GM19240 (cell line): ENCODE data around the gene WWOX.
"Not testable (repeated sequence)": the region's sequence is repeated elsewhere in the genome, so short reads cannot be mapped to it uniquely, and the experiment has no call there.

Experiments used
- DNase-seq: peaks from one replicate; pipeline ENCODE4 v3.0.0; 2011; ENCODE audit warnings: low spot score; ENCODE audit not compliant: insufficient read length

Gene WWOX

DNA sequence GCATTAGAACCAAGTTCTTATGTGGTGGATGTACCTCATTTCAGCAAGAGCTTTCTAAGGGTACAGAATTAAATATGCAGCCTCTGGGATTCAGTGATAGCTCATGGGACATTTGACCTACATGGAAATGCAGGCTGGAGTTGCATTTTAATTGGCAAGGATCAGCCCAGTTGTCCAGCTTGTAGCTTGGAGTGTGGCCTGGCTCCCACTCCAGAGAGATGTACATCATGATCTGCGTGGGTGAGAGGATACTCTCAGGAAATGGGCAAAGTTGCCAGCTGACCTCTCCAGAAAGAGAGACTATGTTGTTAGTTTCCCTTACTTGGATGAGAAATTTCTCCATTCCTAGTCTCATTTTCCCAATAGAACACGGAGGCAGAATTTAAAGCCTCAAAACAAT is 945.7 kb downstream of the WWOX start:
- DNase-seq, result no peak

DNA sequence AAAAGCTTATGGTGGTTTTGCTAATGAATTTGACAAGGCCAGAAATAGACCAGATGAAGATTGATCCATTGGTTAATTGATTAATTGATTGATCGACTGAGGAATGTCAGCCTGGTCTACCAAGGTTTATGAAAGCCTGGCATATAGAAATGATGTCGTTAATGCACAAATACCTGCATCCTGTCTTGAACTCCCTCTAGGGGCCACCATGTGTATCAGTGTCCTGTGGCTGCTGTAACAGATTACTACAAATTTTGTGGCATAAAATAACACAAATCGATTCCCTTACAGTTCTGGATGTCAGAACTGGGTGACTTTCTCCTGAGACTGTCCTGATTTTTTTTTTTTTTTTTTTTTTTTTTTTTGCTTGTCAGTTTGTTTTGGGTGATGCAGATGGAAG is 947.9 kb downstream of the WWOX start:
- peak; percentile 8 for DNase-seq

- DNase-seq, result no peak
These were observed 949.6 kb downstream of the WWOX start for GRCh38 chr16:79049040-79049439.

GRCh38 chr16:79050063-79050462 is 950.6 kb downstream of the WWOX start:
- DNase-seq, result no peak

DNA sequence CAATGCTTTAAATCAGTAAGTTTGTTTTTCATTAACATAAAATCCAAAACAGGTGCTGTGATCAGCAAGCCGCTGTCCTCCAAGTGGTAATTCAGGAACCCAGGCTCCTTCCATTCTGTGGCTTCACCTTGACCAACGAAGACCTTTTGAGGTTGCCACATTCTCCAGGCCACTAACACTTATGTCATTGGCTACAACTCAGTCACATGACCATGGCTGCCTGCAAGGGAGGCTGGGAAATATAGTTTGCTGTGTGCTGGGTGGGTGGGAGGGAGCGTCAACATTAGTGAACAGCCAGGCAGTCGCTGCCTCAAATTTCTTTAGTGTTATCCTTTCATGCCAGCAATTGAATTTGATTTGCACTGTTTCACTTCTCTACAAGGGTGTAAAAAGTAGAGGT is 951.9 kb downstream of the WWOX start:
- no peak for DNase-seq

DNA sequence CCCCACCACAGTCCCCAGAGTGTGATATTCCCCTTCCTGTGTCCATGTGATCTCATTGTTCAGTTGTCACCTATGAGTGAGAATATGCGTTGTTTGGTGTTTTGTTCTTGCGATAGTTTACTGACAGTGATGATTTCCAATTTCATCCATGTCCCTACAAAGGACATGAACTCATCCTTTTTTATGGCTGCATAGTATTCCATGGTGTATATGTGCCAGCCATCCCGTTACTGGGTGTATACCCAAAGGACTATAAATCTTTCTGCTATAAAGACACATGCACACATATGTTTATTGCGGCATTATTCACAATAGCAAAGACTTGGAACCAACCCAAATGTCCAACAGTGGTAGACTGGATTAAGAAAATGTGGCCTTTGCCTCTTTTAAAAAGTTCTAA is 952.7 kb downstream of the WWOX start:
- not testable (repeated sequence) for DNase-seq

DNA sequence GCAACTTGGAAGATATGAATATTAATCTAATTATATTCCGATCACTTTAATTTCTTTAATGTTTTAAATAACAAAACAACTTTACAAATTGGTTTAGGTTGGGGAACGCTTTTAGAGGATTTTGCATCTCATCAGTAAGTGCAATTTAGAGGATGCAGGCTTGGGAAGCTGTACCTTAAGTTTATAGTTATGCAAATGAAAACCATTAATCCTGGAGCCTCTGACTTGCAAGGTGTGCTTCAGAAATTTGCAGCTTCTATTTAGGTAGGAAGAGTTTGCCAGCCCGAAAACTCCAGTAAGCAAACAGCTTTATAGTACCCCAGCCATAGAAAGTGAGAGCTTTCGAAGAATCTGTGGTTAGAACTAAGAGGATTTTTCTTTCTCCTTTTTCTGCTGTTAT is 954.1 kb downstream of the WWOX start:
- DNase-seq, result no peak

- DNase-seq, result no peak
These were observed 954.9 kb downstream of the WWOX start for GRCh38 chr16:79054211-79054984.

DNA sequence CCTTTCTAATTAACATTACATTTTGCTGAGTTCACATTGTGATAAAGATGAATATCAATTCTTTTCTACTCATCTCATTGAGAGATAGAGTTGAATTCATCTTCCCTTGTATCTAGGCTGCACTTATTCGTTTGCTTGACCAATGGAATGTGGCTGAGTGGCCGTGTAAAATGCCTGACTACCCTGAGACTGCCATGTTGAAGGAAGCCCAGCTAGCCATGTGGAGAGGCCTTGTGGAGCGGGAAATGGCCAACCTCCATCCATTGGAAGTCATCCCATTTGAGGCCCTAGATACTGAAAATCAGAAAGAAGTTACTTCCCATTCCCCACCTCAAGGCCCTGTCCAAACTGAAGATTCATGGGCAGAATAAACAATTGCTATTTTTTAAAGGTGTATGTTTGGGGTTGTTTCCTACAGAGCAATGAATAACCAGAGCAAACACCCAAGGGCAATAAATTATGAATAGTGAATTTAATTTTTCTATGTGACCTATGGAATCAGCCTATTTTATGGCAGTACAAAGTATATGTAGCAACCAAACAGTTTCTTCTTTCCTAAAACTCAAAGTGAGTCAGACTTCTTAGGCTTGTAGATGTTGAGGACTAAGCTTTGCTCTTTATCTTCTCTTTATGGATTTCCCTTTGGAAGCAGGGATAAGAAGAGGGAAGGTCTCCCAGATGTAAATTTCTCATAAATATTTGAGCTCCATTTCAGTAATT is 956.0 kb downstream of the WWOX start:
- DNase-seq, result no peak

DNA sequence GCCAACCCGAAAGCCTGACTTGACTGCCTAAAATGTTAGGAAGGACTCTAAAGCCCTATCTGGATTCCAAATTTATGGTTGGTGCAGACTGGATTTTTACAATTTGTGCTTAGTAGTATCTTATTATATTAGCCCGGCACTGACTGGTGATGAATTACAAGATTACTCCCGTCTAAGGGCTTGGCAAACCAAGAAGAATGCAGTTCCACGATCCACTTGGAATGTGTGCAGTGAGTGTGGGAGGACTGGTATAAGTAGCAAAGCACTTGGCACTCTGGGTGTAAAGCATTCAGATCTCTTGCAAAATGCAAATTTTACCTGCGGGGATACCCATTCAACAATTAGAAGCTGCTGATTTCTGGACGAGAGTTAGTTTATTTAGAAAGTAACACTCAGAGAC is 961.7 kb downstream of the WWOX start:
- no peak for DNase-seq

DNA sequence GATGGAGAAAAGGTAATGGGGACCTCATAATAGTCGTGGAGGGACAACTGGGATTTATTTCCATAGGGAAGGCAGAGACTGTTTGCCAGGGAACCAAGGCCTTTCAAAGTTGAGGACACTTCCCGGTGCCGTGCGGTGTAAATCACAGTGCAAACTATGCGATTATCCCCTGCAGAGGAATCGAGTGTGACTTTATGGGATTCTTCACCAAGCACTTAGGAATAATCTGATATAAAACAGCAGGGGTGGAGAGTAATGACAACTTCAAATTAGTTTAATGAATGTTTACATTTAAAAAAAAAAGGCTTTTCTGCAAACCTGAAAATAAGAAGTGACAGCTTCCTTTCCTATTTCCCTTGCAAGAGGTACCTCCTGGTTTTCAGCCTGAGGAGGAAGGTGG is 962.9 kb downstream of the WWOX start:
- no peak for DNase-seq

DNA sequence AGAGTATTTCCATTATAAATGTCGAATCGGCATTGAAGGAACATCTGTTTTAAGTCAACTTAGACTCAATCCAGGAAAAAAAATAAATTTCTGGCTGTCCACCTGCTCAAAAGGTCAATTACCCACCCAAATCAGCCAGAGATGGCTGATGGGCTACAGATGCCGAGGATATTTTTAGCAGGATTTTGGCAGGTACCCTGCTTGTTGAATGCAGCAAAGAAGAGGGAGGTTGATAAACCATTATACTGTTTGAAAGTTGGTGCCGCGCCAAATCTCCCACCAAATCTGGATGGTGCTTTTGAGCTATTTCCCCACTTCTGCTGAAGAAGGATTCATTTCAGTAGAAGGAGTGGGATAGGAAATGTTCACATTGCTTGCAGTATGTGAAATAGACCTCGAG is 963.4 kb downstream of the WWOX start:
- no peak for DNase-seq

DNA sequence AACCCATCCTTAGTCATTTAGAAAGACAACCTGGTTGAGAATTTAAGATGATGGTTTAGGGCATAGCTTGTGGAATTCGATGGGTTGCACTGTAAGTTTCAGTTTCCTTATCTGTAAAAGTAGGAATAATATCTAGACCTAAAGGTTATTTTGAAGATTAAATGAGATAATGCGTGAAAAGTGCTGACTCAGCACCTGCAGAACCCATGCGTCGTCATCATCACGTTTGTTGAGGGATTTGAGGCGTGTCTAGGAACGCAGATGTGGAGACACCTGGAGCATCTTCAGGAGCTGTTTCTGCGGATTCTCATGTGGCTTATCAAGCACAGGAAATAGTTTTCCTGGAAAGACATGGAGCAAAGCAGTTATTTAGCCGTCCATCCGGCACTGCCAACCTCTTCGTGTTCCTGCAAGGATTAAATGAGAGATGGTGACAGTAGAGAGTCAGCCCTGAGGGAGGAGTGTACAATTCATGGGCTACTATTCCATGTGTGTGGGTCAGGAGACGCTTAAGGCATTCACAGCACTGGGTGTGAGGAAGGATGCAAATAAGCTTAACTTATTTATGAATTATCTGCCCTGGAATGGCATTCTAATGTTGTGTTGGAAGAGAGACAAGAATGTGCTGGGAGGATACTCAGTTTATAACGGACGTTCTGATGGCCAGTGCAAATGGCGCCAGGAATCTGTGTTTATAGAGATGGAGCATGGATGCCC is 965.0 kb downstream of the WWOX start:
- no peak for DNase-seq

- no peak for DNase-seq
These were observed 967.1 kb downstream of the WWOX start for GRCh38 chr16:79066561-79066960.

DNA sequence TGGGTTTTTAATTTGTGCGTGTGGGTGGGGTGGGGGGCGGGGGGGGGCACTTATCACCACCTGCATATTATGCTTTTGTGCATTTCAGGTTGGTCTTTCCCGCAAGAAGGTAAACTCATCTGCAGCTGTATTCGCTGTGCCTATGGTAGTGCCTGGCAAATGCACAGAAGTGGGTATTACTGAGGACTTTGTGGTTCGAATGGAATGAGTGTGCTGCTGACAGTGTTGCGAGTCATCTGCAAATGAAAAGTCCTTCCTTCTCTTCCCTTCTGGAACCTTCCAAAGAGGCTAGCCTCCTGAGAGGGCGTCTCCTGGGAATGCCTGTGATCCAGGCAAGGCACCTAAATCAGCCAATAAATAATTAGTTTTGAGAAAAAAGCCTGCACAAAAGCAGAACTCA is 968.1 kb downstream of the WWOX start:
- DNase-seq, result no peak

- DNase-seq, result no peak
These were observed 969.7 kb downstream of the WWOX start for GRCh38 chr16:79069121-79069520.

DNA sequence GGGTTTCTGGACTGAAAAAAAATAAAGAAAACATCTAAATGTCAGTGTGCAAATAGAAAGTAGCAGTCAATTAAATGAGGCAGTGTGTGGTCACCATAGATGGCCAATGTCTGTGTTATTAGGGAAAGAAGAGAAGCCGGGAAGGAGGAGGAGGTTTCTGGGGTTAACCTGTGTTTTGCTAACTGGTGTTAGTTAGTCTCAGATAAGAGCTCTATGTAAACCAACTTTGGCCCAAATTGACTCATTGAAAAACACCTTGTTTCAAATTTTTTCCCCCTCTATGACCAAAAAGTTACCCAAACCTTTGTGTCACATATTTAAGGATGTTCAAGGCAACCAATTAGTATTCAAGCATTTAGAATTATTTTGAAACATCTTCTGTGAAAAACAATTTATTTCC is 970.2 kb downstream of the WWOX start:
- no peak for DNase-seq

GRCh38 chr16:79071424-79071823 is 972.0 kb downstream of the WWOX start:
- DNase-seq, result no peak

DNA sequence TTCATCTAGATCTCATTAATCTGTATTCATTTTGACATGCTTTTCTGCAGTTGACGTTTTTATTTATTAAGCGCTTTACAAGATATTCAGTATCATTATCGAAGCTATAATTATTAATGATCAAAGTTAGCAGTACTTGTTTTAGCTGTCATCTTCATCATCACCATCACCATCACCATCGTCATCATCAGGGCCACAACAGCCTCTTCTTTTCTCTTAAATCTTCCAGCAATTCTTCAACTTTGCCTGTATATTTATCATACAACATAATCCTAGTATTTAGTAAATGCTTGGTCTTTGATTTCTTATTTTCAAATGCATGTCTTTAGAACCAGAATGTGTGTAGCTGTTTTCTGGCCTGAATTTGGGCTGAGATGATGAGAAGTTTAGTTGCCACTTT is 973.1 kb downstream of the WWOX start:
- no peak for DNase-seq

- no peak for DNase-seq
These were observed 974.1 kb downstream of the WWOX start for GRCh38 chr16:79073566-79073965.

- no peak for DNase-seq
These were observed 975.1 kb downstream of the WWOX start for GRCh38 chr16:79074541-79074940.

DNA sequence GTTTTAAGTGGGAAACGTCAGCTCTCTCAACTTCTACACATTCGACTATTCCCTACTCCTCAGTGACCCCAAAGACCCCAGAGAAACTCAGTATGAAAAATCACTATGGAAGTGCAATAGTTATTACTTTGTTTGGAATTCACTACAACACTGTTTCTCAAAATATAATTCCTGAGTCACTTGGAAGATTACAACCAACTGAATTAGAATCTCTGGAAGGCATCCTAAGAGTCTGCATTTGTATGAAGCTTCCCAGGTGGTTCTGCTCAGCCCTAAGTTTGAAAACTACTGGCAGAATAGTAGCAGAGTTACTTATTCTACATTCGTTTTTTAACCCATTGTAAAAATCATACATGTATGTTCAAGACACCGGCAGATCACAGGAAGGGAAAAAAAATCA is 975.5 kb downstream of the WWOX start:
- DNase-seq, result no peak
